Fibroblast of skin of left quadriceps (primary cell): ENCODE results near the gene OR2W3.
"Not testable (repeated sequence)": the region's sequence is repeated elsewhere in the genome, so short reads cannot be mapped to it uniquely, and the experiment has no call there.

Source experiments
- DNase-seq, 2 experiments: peaks; one replicate each; pipeline ENCODE4 v3.0.0-alpha.2; 2013; ENCODE audit warnings: low read depth in 2 of 2

Gene OR2W3

DNA sequence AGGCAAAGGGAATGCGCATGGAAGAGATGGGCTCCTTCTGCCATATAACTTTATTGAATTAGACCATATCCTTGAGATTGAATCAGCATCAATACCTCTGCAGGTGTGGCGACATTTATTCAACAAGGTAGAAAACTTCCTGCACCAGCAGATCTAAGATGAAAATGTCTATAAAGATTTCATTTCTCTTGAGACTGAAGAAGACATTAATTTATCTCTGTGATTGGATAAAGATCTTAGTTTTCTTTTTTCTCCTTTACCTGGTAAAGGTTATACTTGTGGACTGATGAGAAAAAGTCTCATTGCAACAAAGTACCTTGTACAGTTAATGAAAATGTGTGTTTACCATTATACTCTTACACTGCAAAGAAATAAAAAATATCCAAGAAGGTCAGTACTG, 24.6 kb downstream of the OR2W3 start, which contains the start of gene OR2T8:
Gene OR2T8, plus strand, starts transcription at position 301 of the 400 bp plus-strand sequence. CDS start 766 bp downstream, outside the sequence.
- no peak for DNase-seq

DNA sequence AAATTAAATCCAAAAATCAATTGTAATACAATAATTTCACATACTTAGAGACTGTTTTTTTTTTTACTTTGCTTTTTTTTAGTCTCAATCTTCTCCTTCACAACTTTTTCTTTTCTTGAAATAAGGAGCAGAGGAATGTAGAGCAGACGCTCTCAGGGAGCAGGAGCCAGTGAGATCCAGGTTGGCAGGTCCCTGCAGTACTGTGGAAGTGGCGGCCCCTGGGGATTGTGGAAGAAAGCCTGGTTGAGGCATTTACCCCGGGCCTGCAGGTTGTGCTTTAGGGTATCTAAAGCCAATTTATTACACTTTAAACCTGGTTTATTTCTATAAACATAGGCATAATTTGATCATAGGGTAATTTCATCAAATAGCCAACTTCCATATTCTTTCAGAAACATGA, 28.6 kb downstream of the OR2W3 start:
- no peak for DNase-seq

DNA sequence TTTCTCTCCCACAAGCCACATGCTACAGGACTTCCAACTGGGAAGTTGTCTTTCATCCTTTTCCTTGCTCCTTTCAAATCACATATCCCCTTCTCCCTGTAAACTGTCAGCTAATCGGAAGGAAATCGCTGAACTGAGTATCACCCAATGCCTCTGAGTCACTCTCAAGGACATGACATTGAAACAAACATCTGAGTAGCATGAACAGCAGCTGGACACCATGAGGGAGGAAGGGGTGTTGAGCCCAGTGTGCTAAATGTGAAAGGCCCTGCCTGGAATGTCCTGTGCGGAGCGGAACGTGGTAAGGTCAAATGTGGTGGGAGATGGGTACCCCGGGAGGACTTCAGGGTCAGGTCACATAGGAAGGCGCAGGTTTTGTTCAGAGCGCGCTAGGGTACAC, 29.5 kb downstream of the OR2W3 start, which contains the start of gene OR2AJ1:
Gene OR2AJ1, plus strand, starts transcription at position 22 of the 400 bp plus-strand sequence. CDS start 8,880 bp downstream, outside the sequence.
- no peak for DNase-seq

DNA sequence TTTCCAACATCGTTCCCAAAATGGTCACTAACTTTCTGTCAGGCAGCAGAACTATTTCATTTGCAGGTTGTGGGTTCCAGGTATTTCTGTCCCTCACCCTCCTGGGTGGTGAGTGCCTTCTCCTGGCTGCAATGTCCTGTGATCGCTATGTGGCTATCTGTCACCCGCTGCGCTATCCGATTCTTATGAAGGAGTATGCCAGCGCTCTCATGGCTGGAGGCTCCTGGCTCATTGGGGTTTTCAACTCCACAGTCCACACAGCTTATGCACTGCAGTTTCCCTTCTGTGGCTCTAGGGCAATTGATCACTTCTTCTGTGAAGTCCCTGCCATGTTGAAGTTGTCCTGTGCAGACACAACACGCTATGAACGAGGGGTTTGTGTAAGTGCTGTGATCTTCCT, 38.6 kb downstream of the OR2W3 start:
- DNase-seq: no peak

DNA sequence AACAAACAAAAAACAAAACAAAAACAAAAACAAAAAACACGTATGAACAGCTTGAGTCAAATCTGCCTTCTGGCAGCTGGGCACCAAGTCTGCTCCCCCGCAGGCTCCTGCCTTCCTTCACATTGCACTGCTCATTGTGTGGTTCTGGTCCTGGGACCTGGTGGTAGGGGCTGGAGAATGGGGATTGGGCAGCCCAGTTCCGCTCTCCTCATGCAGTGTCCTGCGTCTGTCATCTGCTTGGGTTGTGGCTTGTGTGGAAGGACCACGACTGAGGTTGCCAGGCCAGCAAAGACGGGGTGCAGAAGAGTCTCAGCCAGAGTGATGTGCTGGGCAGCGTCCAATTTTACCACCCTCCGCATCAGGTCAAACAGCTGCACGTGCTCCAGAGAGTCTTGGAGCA, 40.4 kb downstream of the OR2W3 start:
- DNase-seq: no peak

DNA sequence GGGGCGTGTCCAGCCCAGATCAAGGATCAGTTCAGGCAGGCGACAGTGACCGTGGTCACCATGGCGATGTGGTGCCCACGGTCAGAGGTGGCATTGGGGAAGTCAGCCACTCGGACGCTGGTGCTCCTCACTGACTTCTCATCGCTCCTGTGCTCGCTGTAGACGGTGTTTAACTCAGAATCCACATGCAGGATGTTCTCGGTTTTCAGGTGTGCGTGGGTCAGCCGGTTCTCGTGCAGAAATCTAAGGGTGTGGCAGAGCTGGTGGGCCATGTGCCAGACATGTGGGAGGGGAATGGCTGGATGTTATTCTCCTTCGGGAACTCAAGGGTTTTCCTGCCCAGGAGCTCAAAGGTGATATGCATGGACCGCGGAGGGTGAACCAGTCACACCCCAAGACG, 41.0 kb downstream of the OR2W3 start:
- no peak for DNase-seq

DNA sequence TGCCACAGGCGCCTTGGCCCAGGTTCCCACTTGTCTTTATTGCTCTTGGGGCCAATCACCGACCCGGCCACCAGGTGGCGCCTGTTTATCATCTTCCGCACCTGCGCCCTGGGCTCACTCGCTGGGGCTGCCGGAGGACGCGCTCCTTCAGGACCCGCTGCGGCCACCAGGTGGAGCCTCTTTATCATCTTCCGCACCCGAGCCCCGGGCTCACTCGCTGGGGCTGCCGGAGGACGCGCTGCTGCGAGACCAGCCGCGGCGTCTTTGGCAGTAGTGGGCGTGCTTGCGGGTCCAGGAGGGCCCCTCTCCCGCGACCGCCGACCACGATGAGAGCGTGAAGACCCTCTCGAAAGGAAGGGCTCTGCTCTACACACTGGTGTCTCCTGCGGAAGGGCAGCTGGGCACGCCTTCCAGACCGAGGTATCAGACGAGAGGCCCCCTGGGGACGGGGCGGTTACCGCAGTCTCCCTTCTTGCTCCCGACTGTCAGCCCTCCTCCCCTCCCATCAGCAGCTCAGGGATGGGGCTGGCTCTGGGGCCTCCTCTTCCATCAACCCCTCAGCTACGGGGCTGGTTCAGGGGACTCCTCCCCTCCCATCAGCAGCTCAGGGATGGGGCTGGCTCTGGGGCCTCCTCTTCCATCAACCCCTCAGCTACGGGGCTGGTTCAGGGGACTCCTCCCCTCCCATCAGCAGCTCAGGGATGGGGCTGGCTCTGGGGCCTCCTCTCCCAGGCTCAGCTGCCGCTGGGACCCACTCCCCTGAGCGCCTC, 41.8 kb downstream of the OR2W3 start:
- DNase-seq: not testable (repeated sequence)

DNA sequence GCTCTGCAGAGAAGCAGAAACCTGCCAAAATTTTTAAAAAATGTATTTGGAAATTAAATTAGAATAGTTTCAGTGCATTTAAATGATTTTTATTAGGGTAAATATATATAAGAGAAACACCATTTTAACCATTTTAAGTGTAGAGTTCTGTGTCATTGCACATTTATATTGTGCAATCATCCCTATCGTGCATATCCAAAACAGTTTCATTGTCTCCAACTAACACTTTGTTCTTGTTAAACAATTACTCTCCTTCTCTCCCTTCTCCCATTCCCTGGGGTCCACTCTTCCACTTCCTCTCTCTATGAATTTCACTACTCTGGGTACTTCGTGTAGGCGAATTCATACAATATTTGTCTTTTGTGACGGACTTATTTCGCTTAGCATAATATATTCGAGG, 47.2 kb downstream of the OR2W3 start:
- no peak for DNase-seq
